ENCODE measurements around the gene SMYD3. TPM values are rescaled to one million over a fixed set of nuclear protein-coding genes. Genes with fewer than 3 reads are reported as not detected.

SMYD3 gene
- total RNA-seq, 1 donor from 2014 or later = 20.8 TPM

DNA sequence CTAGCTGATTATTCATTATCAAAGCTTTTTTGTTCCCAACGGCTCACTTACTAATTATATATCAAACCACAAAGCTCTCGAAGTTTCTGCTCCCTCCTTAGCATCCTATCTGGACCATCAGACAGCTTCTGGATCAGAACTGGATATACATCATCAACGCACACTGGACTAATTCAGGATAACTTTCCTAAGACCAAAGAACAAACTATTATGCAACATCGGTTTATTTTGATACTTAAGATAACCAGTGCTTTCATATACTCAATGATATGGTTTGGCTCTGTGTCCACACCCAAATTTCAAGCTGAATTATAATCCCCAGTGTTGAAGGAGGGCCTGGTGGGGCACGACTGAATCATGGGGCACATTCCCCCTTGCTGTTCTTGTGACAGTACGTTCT lies 110.8 kb downstream of the SMYD3 start:
- peaks cover 7% of the 10 kb centered on the region for H3K36me3 Mint-ChIP-seq (ENCODE audit: low read depth)
- DNase-seq = no peak
- peaks cover 10% of the 10 kb centered on the region for H3K9me3 Mint-ChIP-seq
- H3K27ac Mint-ChIP-seq = no peak overlapping the region
- intact Hi-C loops (cut with micrococcal nuclease) = no loop called here
- POLR2A ChIA-PET = no interaction called here
- ATAC-seq (ENCODE audit: low read depth) = no peak
- no peak overlapping the region for H3K4me3 Mint-ChIP-seq
- no peak for TF ChIP-seq CTCF (IDR thresholded peaks at IDR 0.05)
- H3K27me3 Mint-ChIP-seq = no peaks in the 10 kb centered on the region
- CTCF ChIA-PET = no interaction called here
- no peaks in the 10 kb centered on the region for H3K4me1 Mint-ChIP-seq

DNA sequence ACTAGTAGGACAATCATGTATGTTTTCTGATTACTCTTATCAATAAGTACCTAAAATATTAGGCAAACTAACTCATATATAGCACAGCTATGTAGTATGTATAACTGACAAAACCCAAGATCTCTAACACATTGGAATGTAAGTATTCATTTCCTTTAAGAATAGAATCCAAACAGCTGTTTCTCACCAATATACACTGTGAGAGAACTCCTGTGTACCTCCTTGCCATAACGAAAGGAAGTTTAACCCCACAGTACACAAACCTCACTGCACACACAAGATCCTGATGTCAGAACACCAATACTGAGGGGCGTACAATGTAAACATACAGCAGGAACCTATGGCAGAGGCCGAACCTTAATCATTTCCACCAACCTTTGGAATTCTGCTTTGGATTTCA lies 113.0 kb downstream of the SMYD3 start:
- POLR2A ChIA-PET = no interaction called here
- no peak for DNase-seq
- Mint-ChIP-seq H3K27ac (no peak overlapping the region), H3K9me3 (peaks cover 16% of the 10 kb centered on the region), H3K36me3 (ENCODE audit: low read depth) (peaks cover 12% of the 10 kb centered on the region), H3K4me1 (no peaks in the 10 kb centered on the region), H3K27me3 (no peaks in the 10 kb centered on the region), H3K4me3 (no peak overlapping the region)
- intact Hi-C loops (cut with micrococcal nuclease) = no loop called here
- CTCF ChIA-PET = no interaction called here
- ATAC-seq (ENCODE audit: low read depth) = no peak
- TF ChIP-seq CTCF (IDR thresholded peaks at IDR 0.05) = no peak

DNA sequence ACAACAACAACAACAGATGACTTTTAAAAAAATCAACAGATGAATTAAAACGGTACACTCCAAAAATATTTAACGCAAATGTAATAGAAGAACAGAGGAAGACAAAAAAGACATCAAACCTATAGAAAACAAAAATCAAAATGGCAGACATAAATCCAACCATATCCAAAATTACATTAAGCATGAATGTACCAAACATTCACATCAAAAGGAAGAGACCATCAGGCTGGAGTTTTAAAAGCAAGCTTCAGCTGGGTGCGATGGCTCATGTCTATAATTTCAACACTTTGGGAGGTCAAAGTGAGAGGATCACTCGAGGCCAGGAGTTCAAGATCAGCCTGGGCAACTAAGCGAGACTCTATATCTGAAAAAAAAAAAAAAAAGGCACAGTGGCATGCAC lies 116.2 kb downstream of the SMYD3 start:
- no peak for ATAC-seq (ENCODE audit: low read depth)
- H3K36me3 Mint-ChIP-seq (ENCODE audit: low read depth) = peaks cover 12% of the 10 kb centered on the region
- ChIA-PET POLR2A (no interaction called here), CTCF (no interaction called here)
- intact Hi-C loops (cut with micrococcal nuclease) = no loop called here
- H3K4me3 Mint-ChIP-seq = no peak overlapping the region
- H3K4me1 Mint-ChIP-seq = no peaks in the 10 kb centered on the region
- peaks cover 16% of the 10 kb centered on the region for H3K9me3 Mint-ChIP-seq
- H3K27ac Mint-ChIP-seq = no peak overlapping the region
- H3K27me3 Mint-ChIP-seq = no peaks in the 10 kb centered on the region
- TF ChIP-seq CTCF (IDR thresholded peaks at IDR 0.05) = no peak
- DNase-seq = no peak

DNA sequence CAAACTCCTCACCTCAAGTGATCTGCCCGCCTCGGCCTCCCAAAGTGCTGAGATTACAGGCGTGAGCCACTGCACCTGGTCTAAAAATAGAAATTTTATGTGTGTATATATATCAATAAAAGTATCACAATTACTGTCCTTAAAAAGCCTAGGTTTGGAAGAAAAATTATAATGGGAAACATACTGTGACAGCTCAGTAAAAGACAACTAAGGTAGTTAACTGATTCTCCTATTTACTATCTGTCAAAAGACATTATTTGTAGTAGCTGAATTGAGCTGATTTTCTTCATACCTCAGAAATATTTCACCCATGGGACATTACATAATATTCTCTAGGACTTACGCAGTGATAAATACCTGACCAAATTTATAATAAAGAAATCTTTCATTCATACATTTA lies 122.5 kb downstream of the SMYD3 start:
- H3K4me1 Mint-ChIP-seq = peaks cover 5% of the 10 kb centered on the region
- no peak overlapping the region for H3K27ac Mint-ChIP-seq
- ChIA-PET POLR2A (no interaction called here), CTCF (no interaction called here)
- no peaks in the 10 kb centered on the region for H3K36me3 Mint-ChIP-seq (ENCODE audit: low read depth)
- DNase-seq (no peak), ATAC-seq (ENCODE audit: low read depth) (no peak)
- no peak for TF ChIP-seq CTCF (IDR thresholded peaks at IDR 0.05)
- no peak overlapping the region for H3K4me3 Mint-ChIP-seq
- no peaks in the 10 kb centered on the region for H3K27me3 Mint-ChIP-seq
- H3K9me3 Mint-ChIP-seq = no peaks in the 10 kb centered on the region
- intact Hi-C loops (cut with micrococcal nuclease) = no loop called here

GRCh38 chr1:246383791-246384190 lies 123.3 kb downstream of the SMYD3 start:
- Mint-ChIP-seq H3K36me3 (ENCODE audit: low read depth) (no peaks in the 10 kb centered on the region), H3K4me3 (no peak overlapping the region), H3K4me1 (peaks cover 5% of the 10 kb centered on the region), H3K27me3 (no peaks in the 10 kb centered on the region), H3K9me3 (no peaks in the 10 kb centered on the region), H3K27ac (no peak overlapping the region)
- DNase-seq (no peak), ATAC-seq (ENCODE audit: low read depth) (no peak)
- ChIA-PET CTCF (no interaction called here), POLR2A (no interaction called here)
- TF ChIP-seq CTCF (IDR thresholded peaks at IDR 0.05) = no peak
- intact Hi-C loops (cut with micrococcal nuclease) = no loop called here
